Keratinocyte (primary cell): ENCODE measurements around the gene WDR4.

ENCODE experiments used
- EZH2 ChIP-seq: IDR thresholded peaks from one replicate; pipeline ENCODE4 v1.6.1; 2012; ENCODE audit warnings: inconsistent platforms, mild to moderate bottlenecking, low read length, moderate library complexity
- TF ChIP-seq, protein P1 (sequence below), 3 experiments: IDR thresholded peaks in 1 of 3; conservative IDR thresholded peaks in 1 of 3; optimal IDR thresholded peaks in 1 of 3; 2 replicates in 2 of 3; 3 replicates in 1 of 3; pipeline versions ENCODE3 to v1.5.1; 2011; ENCODE audit warnings: low read length in 3 of 3, mild to moderate bottlenecking in 3 of 3, moderate library complexity in 2 of 3, control low read depth in 1 of 3, inconsistent platforms in 1 of 3; ENCODE audit not compliant: insufficient read depth in 2 of 3; ENCODE audit errors: extremely low read depth in 1 of 3

DNA sequence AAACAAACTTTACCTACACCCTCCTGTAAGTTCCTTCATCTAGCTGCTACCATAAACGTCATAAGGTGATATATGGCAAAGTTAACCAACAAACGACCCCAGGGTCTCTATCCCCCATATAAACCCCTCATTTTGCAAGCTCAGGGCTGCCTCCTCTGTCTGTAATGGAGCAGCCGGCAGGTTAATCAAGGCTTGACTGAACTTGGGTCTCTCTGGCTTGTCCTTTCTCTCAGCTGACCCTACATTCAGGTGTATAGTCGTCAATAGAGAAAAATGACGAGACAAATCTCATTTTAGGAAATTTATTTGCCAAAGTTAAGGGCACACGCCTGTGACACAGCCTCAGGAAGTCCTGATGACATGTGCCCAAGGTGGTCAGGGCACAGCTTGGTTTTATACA is 67.4 kb downstream of the WDR4 start:
- TF ChIP-seq, protein P1, sequence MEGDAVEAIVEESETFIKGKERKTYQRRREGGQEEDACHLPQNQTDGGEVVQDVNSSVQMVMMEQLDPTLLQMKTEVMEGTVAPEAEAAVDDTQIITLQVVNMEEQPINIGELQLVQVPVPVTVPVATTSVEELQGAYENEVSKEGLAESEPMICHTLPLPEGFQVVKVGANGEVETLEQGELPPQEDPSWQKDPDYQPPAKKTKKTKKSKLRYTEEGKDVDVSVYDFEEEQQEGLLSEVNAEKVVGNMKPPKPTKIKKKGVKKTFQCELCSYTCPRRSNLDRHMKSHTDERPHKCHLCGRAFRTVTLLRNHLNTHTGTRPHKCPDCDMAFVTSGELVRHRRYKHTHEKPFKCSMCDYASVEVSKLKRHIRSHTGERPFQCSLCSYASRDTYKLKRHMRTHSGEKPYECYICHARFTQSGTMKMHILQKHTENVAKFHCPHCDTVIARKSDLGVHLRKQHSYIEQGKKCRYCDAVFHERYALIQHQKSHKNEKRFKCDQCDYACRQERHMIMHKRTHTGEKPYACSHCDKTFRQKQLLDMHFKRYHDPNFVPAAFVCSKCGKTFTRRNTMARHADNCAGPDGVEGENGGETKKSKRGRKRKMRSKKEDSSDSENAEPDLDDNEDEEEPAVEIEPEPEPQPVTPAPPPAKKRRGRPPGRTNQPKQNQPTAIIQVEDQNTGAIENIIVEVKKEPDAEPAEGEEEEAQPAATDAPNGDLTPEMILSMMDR (optimal IDR thresholded peaks at IDR 0.05 in 1 of 3, IDR thresholded peaks at IDR 0.05 in 1 of 3, conservative IDR thresholded peaks at IDR 0.05 in 1 of 3; ENCODE audit: extremely low read depth in 1 of 3, insufficient read depth in 2 of 3, low read length in 3 of 3) = no peak
- TF ChIP-seq EZH2 = no peak
